NCI-H446 treated with DMSO at 0.1 percent for 48 hours (cell line): ENCODE data around the gene COL7A1.
A peak's percentile ranks its signal among the peaks of the same experiment; 100 is the strongest.

ENCODE experiments used
- DNase-seq: peaks from one replicate; lab custom pipeline; 2025; lab: John Stamatoyannopoulos, UW

COL7A1 gene

GRCh38 chr3:48595075-48595525, at the start of gene COL7A1:
TSS of gene COL7A1 (minus strand) at chr3:48595329. CDS start at chr3:48595159, 170 bp downstream.
- no peak for DNase-seq

GRCh38 chr3:48642605-48643004, 47.5 kb upstream of the COL7A1 start:
- no peak for DNase-seq

GRCh38 chr3:48641396-48641795, 46.3 kb upstream of the COL7A1 start:
- no peak for DNase-seq

DNA sequence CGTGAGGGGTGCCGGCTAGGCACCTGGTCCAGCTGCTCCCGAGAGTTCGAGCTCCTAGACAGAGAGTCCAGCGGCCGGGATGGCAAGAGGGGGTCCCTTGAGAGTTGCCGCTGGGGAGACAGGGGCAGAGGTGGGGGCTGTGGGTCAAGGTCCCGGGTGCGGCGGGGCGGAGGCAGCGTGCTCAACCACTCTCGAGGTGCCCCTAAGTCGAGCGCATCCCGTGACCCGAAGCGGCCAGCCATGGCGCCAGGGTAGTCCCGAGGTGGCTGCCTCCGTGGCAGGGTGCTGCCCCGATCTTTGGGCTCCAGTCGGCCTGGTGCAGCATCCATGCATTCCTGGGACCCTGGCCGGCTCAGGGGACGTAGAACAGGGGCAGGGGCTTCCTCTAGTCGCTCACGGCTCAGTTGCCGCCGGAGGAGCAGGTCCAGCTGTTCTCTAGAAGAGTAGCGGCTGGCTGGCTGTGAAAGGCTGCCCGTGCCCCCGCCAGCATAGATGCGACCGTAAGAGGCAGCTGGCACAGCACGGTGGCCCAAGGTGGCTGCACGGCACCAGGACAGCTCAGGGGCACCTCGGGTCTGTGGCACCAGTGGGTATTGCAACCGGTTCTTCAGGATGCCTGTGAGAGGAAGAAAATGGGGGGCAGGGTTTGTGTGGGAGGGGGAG, 44.9 kb upstream of the COL7A1 start:
- DNase-seq: no peak

GRCh38 chr3:48637305-48637704, 42.2 kb upstream of the COL7A1 start:
- no peak for DNase-seq

- no peak for DNase-seq
These were observed 41.1 kb upstream of the COL7A1 start for GRCh38 chr3:48636149-48636655.

DNA sequence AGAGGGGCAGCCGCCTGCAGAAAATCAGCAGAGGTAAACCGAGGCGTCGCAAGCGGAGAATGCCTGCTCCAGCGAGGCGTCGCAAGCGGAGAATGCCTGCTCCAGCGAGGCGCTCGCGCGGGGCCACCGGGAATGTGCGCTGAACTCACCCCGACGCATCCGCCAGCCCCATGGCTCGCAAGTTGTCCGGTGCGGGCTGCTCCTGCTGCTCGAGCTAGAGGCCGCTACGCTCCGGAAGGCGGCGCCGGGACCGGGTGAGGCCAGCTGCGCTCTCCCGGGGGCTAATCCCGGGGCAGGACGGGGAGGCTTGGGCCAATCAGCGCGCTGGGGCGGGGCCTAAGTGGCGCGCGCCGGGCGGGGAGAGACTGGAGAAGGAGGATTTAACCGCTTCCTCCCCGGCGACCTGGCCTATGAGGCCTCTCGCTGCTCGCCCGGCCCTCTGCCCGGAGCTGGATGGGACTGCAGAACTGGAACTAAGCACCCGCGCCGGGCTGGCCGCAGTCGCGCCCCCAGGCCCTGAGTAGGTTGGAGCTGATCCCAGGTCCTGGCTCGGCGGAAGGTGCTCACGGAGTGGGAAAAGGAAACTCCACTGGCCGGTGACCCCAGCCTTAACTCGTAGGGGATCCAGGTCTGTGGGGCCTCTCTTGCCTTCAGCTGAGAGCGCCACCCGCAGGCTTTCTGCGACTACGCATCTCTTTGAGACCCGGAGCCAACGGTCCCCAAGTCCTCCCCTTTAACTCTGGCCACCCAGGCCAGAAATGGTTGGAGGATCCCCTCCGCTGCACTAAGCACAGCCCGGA, 40.3 kb upstream of the COL7A1 start, which contains the start of gene SLC26A6:
SLC26A6 (minus strand) TSS at position 240 of the 800 bp plus-strand sequence; CDS start at position 172, 68 bp downstream.
- peak; percentile 79 for DNase-seq

- no peak for DNase-seq
These were observed 39.6 kb upstream of the COL7A1 start for GRCh38 chr3:48634661-48635221.

DNA sequence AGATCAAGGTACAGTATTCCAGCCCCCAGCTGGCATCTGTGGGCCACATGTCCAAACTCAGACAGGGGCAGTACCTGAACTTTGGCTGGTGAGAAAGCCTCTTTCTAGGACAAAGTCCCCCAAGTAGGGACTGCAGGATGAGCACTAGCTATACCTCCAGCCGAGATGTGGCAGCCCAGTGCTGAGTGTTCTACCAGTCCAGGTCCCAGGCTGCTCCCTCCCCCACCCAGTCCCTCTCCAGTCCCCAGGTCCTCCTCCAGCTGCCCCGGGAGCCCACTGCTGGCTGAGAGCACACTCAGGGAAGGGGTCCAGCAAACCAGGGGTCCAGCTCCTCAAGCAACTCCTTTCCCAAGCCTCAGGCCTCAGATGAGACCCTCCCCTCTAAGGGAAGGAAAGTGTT, 38.6 kb upstream of the COL7A1 start:
- DNase-seq: no peak

DNA sequence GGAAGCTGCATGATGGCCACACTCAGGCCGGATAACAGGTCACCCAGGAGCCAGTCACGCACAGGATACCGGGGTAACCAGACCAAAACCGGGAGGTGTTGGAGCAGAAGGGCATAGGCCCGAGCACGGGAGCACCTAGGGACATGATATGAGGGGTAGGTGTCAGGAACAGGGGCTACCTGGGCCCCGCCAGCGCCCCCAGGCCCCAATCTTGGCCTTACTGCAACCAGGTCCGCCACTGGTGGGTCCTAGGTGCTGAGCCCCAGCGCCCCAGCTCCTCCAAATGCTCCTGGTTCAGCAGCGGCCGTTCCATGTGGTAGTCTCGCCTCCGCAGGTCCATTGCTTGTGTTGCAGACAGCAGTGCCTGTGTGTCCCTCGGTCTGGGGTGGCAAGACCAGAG, 38.1 kb upstream of the COL7A1 start:
- DNase-seq: no peak

DNA sequence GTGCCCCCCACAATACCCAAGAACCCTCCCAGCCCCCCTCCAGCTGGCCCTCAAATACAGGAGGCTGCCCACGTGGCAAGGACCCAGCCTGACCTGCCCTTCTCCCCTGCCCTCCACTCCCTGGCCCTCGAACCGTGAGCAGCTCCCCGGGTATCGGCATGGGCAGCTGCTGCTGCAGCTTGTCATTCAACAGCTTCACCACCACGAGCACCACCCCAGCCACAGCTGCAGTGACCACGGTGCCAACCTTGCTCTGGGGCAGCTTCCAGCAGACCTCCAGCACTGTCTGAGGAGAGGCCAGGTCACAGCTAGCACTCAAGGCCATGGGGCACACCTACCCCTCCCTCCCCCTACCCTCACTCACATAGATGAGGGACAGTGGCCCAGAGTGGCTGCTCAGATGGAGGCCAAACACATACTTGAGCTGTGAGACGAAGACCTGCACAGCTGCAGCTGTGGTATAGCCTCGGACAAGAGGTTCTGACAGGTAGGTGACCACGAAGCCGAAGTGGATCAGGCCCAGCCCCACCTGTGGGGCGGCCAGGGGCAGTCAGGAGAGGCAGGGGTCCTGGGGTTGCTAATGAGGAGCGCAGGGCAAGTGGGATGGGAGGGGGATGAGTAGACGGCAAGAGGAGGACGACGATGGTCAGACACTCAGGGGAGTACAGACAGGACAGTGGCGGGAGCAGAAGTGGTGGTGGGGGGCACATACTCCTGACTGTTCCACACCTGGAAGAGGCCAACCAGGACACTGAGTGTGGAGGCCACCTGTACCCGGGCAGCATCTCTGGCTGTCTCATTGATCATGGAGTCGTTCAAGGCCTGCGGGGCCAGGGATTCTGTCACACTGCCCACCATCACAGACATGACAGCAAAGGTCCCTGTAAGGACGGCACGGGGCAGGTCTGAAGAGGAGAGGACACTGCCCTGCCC, 36.7 kb upstream of the COL7A1 start:
- DNase-seq: no peak

DNA sequence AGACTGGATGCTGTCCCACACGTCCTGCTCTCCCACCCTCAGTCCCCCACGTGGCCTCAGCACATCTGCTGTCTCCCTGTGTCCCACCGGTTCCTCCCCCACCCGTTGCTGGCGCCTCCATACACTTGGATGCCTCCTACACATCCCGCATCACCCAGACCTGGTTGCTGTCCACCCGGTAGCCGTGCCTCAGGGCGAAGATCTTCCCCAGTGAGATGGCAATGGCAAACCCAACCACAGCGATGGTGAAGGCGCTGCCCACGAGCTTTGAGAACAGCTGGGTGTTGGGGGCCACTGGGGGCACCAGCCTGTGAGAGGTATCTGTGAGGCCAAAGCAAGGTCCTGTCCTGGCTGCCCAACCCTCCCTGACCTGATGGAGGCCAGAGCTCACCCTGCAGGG, 35.7 kb upstream of the COL7A1 start:
- DNase-seq: no peak

GRCh38 chr3:48630407-48630806, 35.3 kb upstream of the COL7A1 start:
- no peak for DNase-seq

DNA sequence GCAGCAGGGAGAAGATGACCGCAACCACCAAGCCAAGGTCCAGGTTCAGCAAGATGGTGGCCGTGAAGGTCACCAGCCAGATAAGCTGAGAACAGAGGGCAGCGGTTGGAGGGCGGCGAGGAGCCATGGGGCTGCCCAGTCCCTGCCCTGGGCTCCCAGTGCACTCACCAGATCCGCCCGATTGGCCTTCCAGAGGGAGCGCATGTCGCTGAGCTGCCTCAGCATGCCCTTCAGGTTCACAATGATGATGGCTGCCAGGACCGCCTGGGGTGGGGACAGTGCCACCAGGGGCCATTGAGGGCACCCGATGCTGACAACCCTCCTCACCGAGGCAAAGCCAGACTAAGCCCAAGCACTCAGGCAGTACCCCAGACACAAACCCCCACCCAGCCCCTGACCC, 34.8 kb upstream of the COL7A1 start:
- no peak for DNase-seq

DNA sequence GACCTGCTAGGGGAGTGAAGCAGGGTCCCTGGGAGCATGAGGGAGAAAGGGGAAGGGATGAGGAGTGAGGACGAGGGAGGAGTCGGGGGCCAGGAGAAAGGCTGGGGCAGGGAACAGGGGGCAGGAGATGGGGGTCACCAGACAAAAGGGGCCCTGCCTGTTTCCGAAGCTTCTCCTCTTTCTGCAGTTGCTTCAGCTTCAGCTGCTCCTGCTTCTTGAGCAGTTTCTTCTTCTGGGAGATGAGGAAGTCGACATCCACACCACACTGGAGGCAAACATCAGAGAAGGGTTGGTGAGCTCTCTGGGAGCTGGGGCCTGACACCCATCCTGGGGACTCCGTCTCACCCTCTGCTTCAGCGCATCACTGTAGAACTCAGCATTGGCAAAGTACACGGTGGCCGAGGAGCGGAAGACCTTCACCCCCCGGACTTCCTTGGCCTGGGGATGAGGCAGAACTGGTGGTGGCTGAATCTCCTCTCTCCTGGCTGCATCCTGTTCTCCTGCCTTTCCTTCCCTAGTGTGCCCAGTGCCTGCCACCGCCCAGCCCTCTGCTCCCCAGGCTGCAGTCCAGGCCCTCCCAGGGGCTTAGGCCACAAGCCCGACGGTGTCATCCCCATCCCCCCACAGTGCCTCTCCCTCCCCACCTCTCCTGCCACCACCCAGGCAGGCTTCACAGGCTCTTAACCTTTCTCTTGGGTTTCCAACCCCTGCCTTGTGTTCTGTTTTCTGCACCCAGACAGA, 33.3 kb upstream of the COL7A1 start:
- no peak for DNase-seq

- DNase-seq: no peak
These were observed 30.5 kb upstream of the COL7A1 start for GRCh38 chr3:48625600-48625999.

- no peak for DNase-seq
These were observed 29.6 kb upstream of the COL7A1 start for GRCh38 chr3:48624767-48625166.

GRCh38 chr3:48623851-48624547, 28.9 kb upstream of the COL7A1 start:
- DNase-seq: no peak

DNA sequence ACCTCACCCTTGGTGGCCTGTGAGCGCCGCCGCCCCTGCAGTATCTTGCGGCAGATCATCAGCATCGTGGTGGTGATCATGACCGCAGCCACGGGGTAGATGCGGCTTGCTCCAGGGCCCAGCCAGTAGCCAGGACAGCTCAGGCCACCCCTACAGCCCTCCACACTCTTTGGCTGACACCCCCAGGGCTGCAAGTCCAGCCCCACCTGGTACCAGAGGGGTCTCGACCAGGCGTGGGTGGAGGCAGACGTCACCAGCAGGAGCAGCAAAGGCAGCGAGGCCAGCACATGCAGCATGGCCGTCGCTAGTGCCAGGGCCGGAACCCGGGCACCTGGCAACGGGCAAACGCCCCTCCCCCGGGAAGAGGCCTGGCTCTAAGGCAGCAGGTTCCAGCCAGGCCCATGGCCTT, 26.3 kb upstream of the COL7A1 start, which contains the start of gene TMEM89:
TMEM89 (minus strand) TSS at position 309 of the 409 bp plus-strand sequence; CDS start at position 296, 13 bp downstream.
- DNase-seq: no peak
